MM.1S (cell line): ENCODE data around the gene CENPW.

Experiments used
- CTCF ChIP-seq: fragments of 300-600 bp; sonication (generic); IDR thresholded peaks from 2 replicates; pipeline ENCODE4 v1.5.1; 2016; ENCODE audit warnings: antibody characterized with exemption, low read length, mixed read lengths
- EZH2 ChIP-seq: fragments of 300-600 bp; sonication (generic); optimal IDR thresholded peaks from 2 replicates; pipeline ENCODE3; 2017; ENCODE audit warnings: low read depth, mild to moderate bottlenecking, antibody characterized with exemption, low read length, mixed read lengths
- EZH2phosphoT487 ChIP-seq: fragments of 300-600 bp; sonication (generic); IDR thresholded peaks from 2 replicates; pipeline ENCODE4 v1.6.1; 2018; ENCODE audit warnings: antibody characterized with exemption, low read length

- TF ChIP-seq CTCF (no peak), EZH2phosphoT487 (no peak), EZH2 (no peak)
Measured at GRCh38 chr6:126344181-126344580, 4.3 kb downstream of the CENPW start.
